Measurements from ENCODE around the gene TBCK.

The TBCK gene

GRCh38 chr4:106315968-106316772 is at the start of gene TBCK, which contains the start of gene AIMP1:
Gene TBCK, minus strand, starts transcription at chr4:106316209. Its CDS starts 7,249 bp downstream, at chr4:106308960.
Gene AIMP1, plus strand, starts transcription at chr4:106316550. Its CDS starts 8,460 bp downstream, at chr4:106325010.
- peak; percentile 74 for DNase-seq (ENCODE audit: low read depth, low spot score)

- DNase-seq (ENCODE audit: low read depth, low spot score) = no peak
Observed at GRCh38 chr4:106365613-106366012, 49.6 kb upstream of the TBCK start.

- DNase-seq (ENCODE audit: low read depth, low spot score) = no peak
Observed at GRCh38 chr4:106364282-106364681, 48.3 kb upstream of the TBCK start.

- DNase-seq (ENCODE audit: low read depth, low spot score) = no peak
Observed at GRCh38 chr4:106362086-106362825, 46.2 kb upstream of the TBCK start.

GRCh38 chr4:106358899-106359298 is 42.9 kb upstream of the TBCK start:
- no peak for DNase-seq (ENCODE audit: low read depth, low spot score)

GRCh38 chr4:106355193-106355592 is 39.2 kb upstream of the TBCK start:
- no peak for DNase-seq (ENCODE audit: low read depth, low spot score)

GRCh38 chr4:106353786-106354185 is 37.8 kb upstream of the TBCK start:
- no peak for DNase-seq (ENCODE audit: low read depth, low spot score)

- no peak for DNase-seq (ENCODE audit: low read depth, low spot score)
Observed at GRCh38 chr4:106351016-106351415, 35.0 kb upstream of the TBCK start.

GRCh38 chr4:106347167-106347566 is 31.2 kb upstream of the TBCK start:
- DNase-seq (ENCODE audit: low read depth, low spot score) = no peak

GRCh38 chr4:106344647-106344970 is 28.6 kb upstream of the TBCK start:
- DNase-seq (ENCODE audit: low read depth, low spot score) = no peak

GRCh38 chr4:106343865-106344646 is 28.0 kb upstream of the TBCK start:
- DNase-seq (ENCODE audit: low read depth, low spot score) = no peak

- no peak for DNase-seq (ENCODE audit: low read depth, low spot score)
Observed at GRCh38 chr4:106340774-106341173, 24.8 kb upstream of the TBCK start.

GRCh38 chr4:106339431-106339830 is 23.4 kb upstream of the TBCK start:
- DNase-seq (ENCODE audit: low read depth, low spot score) = no peak

GRCh38 chr4:106338671-106339070 is 22.7 kb upstream of the TBCK start:
- no peak for DNase-seq (ENCODE audit: low read depth, low spot score)

- DNase-seq (ENCODE audit: low read depth, low spot score) = no peak
Observed at GRCh38 chr4:106337916-106338315, 21.9 kb upstream of the TBCK start.

GRCh38 chr4:106336618-106337017 is 20.6 kb upstream of the TBCK start:
- DNase-seq (ENCODE audit: low read depth, low spot score) = no peak

- DNase-seq (ENCODE audit: low read depth, low spot score) = no peak
Observed at GRCh38 chr4:106334741-106335470, 18.9 kb upstream of the TBCK start.

- DNase-seq (ENCODE audit: low read depth, low spot score) = no peak
Observed at GRCh38 chr4:106333186-106333585, 17.2 kb upstream of the TBCK start.

GRCh38 chr4:106329041-106329618 is 13.1 kb upstream of the TBCK start:
- no peak for DNase-seq (ENCODE audit: low read depth, low spot score)

- no peak for DNase-seq (ENCODE audit: low read depth, low spot score)
Observed at GRCh38 chr4:106325800-106326199, 9.8 kb upstream of the TBCK start.

GRCh38 chr4:106323119-106323518 is 7.1 kb upstream of the TBCK start:
- no peak for DNase-seq (ENCODE audit: low read depth, low spot score)

Measured in iPS DF 19.7 (cell line).